GM12878 (cell line): Measurements from ENCODE around the gene MCCD1. TPM values are rescaled to one million over a fixed set of nuclear protein-coding genes. Genes with fewer than 3 reads are reported as not detected.

Experiments used
- ATAC-seq: fragments of 200-7000 bp; cut with Tn5 transposase; 3 replicates; pipeline ENCODE4 v1.9.1; 2020; ENCODE audit warnings: mild to moderate bottlenecking, moderate library complexity
- BruUV-seq: library from RNA; stranded (reverse); fragments of 400-500 nt; replicated peaks from 2 replicates; lab custom pipeline; 2021; lab: Mats Ljungman, UMichigan
- CTCF ChIA-PET: fragments of 300-600 bp; sonication (Branson Sonifier 250); formaldehyde crosslinking; extraction: SDS; loops from one replicate; lab custom pipeline; 2021; ENCODE audit warnings: inconsistent platforms; lab: Yijun Ruan, JAX
- POLR2A ChIA-PET: fragments of 350-600 bp; formaldehyde crosslinking; extraction: SDS; loops from one replicate; lab custom pipeline; 2021; ENCODE audit warnings: inconsistent platforms; lab: Charles Lee
- RAD21 ChIA-PET: fragments of 300-600 bp; sonication (Branson Sonifier 250); formaldehyde crosslinking; loops from one replicate; lab custom pipeline; 2023; ENCODE audit warnings: antibody characterized with exemption; ENCODE audit not compliant: unreplicated experiment; lab: Charles Lee
- SMC1A ChIA-PET: fragments of 300-600 bp; sonication (Branson Sonifier 250); formaldehyde crosslinking; loops from one replicate; lab custom pipeline; 2023; ENCODE audit not compliant: unreplicated experiment, uncharacterized antibody; lab: Charles Lee
- DNase-seq: peaks from one replicate; pipeline ENCODE4 v3.0.0-alpha.2; 2011; ENCODE audit warnings: low read depth, low spot score
- FAIRE-seq: peaks from 3 replicates; lab custom pipeline; 2011; peaks lifted over from hg19 to GRCh38; lab: Jason Lieb, UNC
- H2AFZ ChIP-seq: 2 replicates; pipeline ENCODE4 v1.6.0; 2011; ENCODE audit warnings: low read depth, low read length, control low read depth; ENCODE audit not compliant: control insufficient read depth
- H3K27ac ChIP-seq: 2 replicates; pipeline ENCODE4 v1.5.1; 2011; ENCODE audit warnings: control low read depth; ENCODE audit not compliant: control insufficient read depth, insufficient read depth
- H3K27me3 ChIP-seq, 2 experiments: replicated peaks in 1 of 2; 2 replicates each; pipeline versions ENCODE4 v1.6.0 to v1.6.1; 2011; ENCODE audit warnings: low read length in 1 of 2; ENCODE audit not compliant: control insufficient read depth in 2 of 2, insufficient read depth in 2 of 2
- H3K36me3 ChIP-seq, 2 experiments: 2 replicates each; pipeline ENCODE4 v1.5.1; 2011; ENCODE audit warnings: low read length in 1 of 2; ENCODE audit not compliant: control insufficient read depth in 2 of 2, insufficient read depth in 2 of 2
- H3K4me1 ChIP-seq: 2 replicates; pipeline ENCODE4 v1.6.1; 2011; ENCODE audit warnings: mild to moderate bottlenecking, low read length, moderate library complexity, mixed read lengths; ENCODE audit not compliant: control insufficient read depth, insufficient read depth
- H3K4me2 ChIP-seq: 2 replicates; pipeline ENCODE4 v1.6.0; 2011; ENCODE audit warnings: control low read depth; ENCODE audit not compliant: control insufficient read depth, insufficient read depth
- H3K4me3 ChIP-seq: fragments of 200-600 bp; sonication (generic); 2 replicates; pipeline ENCODE4 v1.5.1; 2016
- H3K79me2 ChIP-seq: 2 replicates; pipeline ENCODE4 v1.6.0; 2011; ENCODE audit warnings: low read length; ENCODE audit not compliant: control insufficient read depth, insufficient read depth
- H3K9ac ChIP-seq: 2 replicates; pipeline ENCODE4 v1.8.0; 2011; ENCODE audit warnings: low read length, control low read depth, mixed read lengths; ENCODE audit not compliant: control insufficient read depth, insufficient read depth
- H3K9me3 ChIP-seq: replicated peaks from 3 replicates; pipeline ENCODE4 v1.5.1; 2011; ENCODE audit warnings: mild to moderate bottlenecking, low read length; ENCODE audit not compliant: control insufficient read depth, insufficient read depth
- H4K20me1 ChIP-seq: 2 replicates; pipeline ENCODE4 v1.6.0; 2011; ENCODE audit not compliant: control insufficient read depth, insufficient read depth
- ELK1 ChIP-seq: IDR thresholded peaks from 2 replicates; pipeline ENCODE4 v1.6.1; 2012; ENCODE audit warnings: low read depth, low read length, improper control_type of control experiment
- JUND ChIP-seq: IDR thresholded peaks from 2 replicates; pipeline ENCODE4 v1.6.1; 2012; ENCODE audit warnings: low read depth, mild to moderate bottlenecking, low read length, improper control_type of control experiment, moderate library complexity
- KAT2A ChIP-seq: conservative IDR thresholded peaks from 2 replicates; pipeline ENCODE4 v1.6.1; 2011; ENCODE audit warnings: low read depth, low read length; ENCODE audit not compliant: control insufficient read depth
- RB1 ChIP-seq: fragments of 450-650 bp; formaldehyde crosslinking; IDR thresholded peaks from 2 replicates; pipeline ENCODE4 v1.6.1; 2017; ENCODE audit warnings: mild to moderate bottlenecking, borderline replicate concordance
- RELB ChIP-seq: fragments of 450-650 bp; IDR thresholded peaks from 2 replicates; pipeline ENCODE4 v1.6.1; 2017; ENCODE audit warnings: low read depth, mild to moderate bottlenecking, moderate library complexity
- SMAD1 ChIP-seq: fragments of 450-650 bp; IDR thresholded peaks from 2 replicates; pipeline ENCODE4 v1.6.1; 2018; ENCODE audit warnings: mild to moderate bottlenecking, low read depth; ENCODE audit not compliant: partially characterized antibody
- SMARCA5 ChIP-seq: fragments of 450-650 bp; IDR thresholded peaks from 2 replicates; pipeline ENCODE4 v1.6.1; 2017; ENCODE audit warnings: mild to moderate bottlenecking
- TAF1 ChIP-seq: IDR thresholded peaks from 2 replicates; pipeline ENCODE4 v1.6.1; 2011; ENCODE audit warnings: mild to moderate bottlenecking, low read depth, low read length, borderline replicate concordance
- ZBTB11 ChIP-seq: fragments of 450-650 bp; formaldehyde crosslinking; IDR thresholded peaks from 2 replicates; pipeline ENCODE4 v1.5.0; 2022; ENCODE audit warnings: mild to moderate bottlenecking, missing genetic modification characterization
- WGBS: methylation state at CpG from one replicate; pipeline ENCODE4 v1.1.6; 2016; ENCODE audit warnings: low lambda C conversion rate; ENCODE audit not compliant: insufficient replicate concordance, insufficient coverage; ENCODE audit errors: missing lambda C conversion rate; 5-methylcytosine and 5-hydroxymethylcytosine counted together
- in situ Hi-C: fragments of 300-500 bp; cut with MboI; formaldehyde crosslinking; loops from 9 replicates; pipeline ENCODE4 v1.14.3; 2018; ENCODE audit warnings: mixed read lengths
- intact Hi-C: fragments of 100-400 bp; cut with micrococcal nuclease; formaldehyde crosslinking; loops from one replicate; pipeline ENCODE4 v1.14.2; 2022; ENCODE audit not compliant: unreplicated experiment
- polyA plus RNA-seq, 11 experiments: library from polyadenylated mRNA; depleted of rRNA in 4 of 11; unstranded in 6 of 11; stranded (reverse) in 5 of 11; fragments of >200 nt; fragmentation: Nextera tagmentation in 4 of 11; fragmentation: Illumina TruSeq in 1 of 11; extraction: Ambion mirVana in 4 of 11; extraction: Trizol in 1 of 11; gene quantifications; 1 replicate in 1 of 11; 2 replicates in 10 of 11; pipeline versions ENCODE4 v1.2.1 to v1.2.3, GENCODE V29; 2011 to 2016; ENCODE audit warnings: inconsistent platforms in 2 of 11, missing spikeins in 2 of 11, low read depth in 1 of 11
- total RNA-seq, 4 experiments: library from RNA; depleted of rRNA in 3 of 4; stranded (reverse); fragments of >200 nt in 3 of 4; fragmentation: Illumina TruSeq in 1 of 4; extraction: Trizol in 1 of 4; gene quantifications; 2 replicates each; pipeline versions ENCODE4 v1.2.1 to v1.2.3, GENCODE V29; 2013 to 2021
- TF ChIP-seq, protein P1 (sequence below): fragments of 450-650 bp; IDR thresholded peaks from 2 replicates; pipeline ENCODE4 v1.6.1; 2017; ENCODE audit warnings: borderline replicate concordance
- TF ChIP-seq, protein P2 (sequence below): fragments of 150-350 bp; IDR thresholded peaks from 2 replicates; pipeline ENCODE4 v1.6.1; 2014; ENCODE audit warnings: mild to moderate bottlenecking, low read depth, low read length
- TF ChIP-seq, protein P3 (sequence below): IDR thresholded peaks from 2 replicates; pipeline ENCODE4 v1.6.1; 2011; ENCODE audit warnings: low read depth, low read length, improper control_type of control experiment, borderline replicate concordance

Gene MCCD1
- total and polyA plus RNA-seq, 10 of the 15 experiments (the other 5 are each of a cell fraction or from before 2014, with no cell fraction given), result not detected

GRCh38 chr6:31535538-31536324 is 7.0 kb downstream of the MCCD1 start:
- H3K9ac ChIP-seq, result no peak overlapping the region
- no peaks in the 10 kb centered on the region for H3K27me3 ChIP-seq
- BruUV-seq, result no TSS peak
- H3K36me3 ChIP-seq, result peaks cover 41 to 64% of the 10 kb centered on the region in 2 experiments
- H3K79me2 ChIP-seq, result peaks cover 62% of the 10 kb centered on the region
- ChIA-PET RAD21 (no interaction called here), CTCF (interaction anchor here (1.6 kb wide), 1 partner anchor 63 kb away, joined by 6 read pairs; no protein-coding TSS in a partner anchor), POLR2A (no interaction called here), SMC1A (no interaction called here)
- H3K27ac ChIP-seq, result no peak overlapping the region
- no peak for ATAC-seq
- 0 out of 2 replicates have a peak overlapping the region, but pooled peaks have one; percentile 28 for H3K4me2 ChIP-seq
- no peak overlapping the region for H2AFZ ChIP-seq
- WGBS, result 81% methylated on average over 2 of the region's 2 CpGs
- in situ Hi-C loops, result no loop called here
- no peak for FAIRE-seq
- intact Hi-C loops, result no loop called here
- H4K20me1 ChIP-seq, result peaks cover 10% of the 10 kb centered on the region
- DNase-seq, result no peak
- H3K9me3 ChIP-seq, result no peaks in the 10 kb centered on the region
- no peaks in the 10 kb centered on the region for H3K4me1 ChIP-seq
- no peak overlapping the region; the same call in 1 of the 2 replicates for H3K4me3 ChIP-seq
- TF ChIP-seq, protein P1, sequence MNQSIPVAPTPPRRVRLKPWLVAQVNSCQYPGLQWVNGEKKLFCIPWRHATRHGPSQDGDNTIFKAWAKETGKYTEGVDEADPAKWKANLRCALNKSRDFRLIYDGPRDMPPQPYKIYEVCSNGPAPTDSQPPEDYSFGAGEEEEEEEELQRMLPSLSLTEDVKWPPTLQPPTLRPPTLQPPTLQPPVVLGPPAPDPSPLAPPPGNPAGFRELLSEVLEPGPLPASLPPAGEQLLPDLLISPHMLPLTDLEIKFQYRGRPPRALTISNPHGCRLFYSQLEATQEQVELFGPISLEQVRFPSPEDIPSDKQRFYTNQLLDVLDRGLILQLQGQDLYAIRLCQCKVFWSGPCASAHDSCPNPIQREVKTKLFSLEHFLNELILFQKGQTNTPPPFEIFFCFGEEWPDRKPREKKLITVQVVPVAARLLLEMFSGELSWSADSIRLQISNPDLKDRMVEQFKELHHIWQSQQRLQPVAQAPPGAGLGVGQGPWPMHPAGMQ, result no peak
- TF ChIP-seq ELK1 (no peak), SMARCA5 (no peak), KAT2A (no peak), ZBTB11 (CRISPR knock-in tag) (no peak), TAF1 (no peak), SMAD1 (no peak), RB1 (no peak), JUND (no peak), RELB (no peak)
- TF ChIP-seq, protein P2, sequence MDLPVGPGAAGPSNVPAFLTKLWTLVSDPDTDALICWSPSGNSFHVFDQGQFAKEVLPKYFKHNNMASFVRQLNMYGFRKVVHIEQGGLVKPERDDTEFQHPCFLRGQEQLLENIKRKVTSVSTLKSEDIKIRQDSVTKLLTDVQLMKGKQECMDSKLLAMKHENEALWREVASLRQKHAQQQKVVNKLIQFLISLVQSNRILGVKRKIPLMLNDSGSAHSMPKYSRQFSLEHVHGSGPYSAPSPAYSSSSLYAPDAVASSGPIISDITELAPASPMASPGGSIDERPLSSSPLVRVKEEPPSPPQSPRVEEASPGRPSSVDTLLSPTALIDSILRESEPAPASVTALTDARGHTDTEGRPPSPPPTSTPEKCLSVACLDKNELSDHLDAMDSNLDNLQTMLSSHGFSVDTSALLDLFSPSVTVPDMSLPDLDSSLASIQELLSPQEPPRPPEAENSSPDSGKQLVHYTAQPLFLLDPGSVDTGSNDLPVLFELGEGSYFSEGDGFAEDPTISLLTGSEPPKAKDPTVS, result no peak
- TF ChIP-seq, protein P3, sequence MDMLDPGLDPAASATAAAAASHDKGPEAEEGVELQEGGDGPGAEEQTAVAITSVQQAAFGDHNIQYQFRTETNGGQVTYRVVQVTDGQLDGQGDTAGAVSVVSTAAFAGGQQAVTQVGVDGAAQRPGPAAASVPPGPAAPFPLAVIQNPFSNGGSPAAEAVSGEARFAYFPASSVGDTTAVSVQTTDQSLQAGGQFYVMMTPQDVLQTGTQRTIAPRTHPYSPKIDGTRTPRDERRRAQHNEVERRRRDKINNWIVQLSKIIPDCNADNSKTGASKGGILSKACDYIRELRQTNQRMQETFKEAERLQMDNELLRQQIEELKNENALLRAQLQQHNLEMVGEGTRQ, result no peak
